H9 (cell line): ENCODE measurements around the gene DNM1. TPM values are rescaled to one million over a fixed set of nuclear protein-coding genes. Genes with fewer than 3 reads are reported as not detected.

Experiments
- DNase-seq: peaks from one replicate; pipeline ENCODE4 v3.0.0-alpha.2; 2017
- H2AFZ ChIP-seq: one replicate; pipeline ENCODE4 v1.6.1; 2013; ENCODE audit warnings: mild to moderate bottlenecking, low read length, control low read depth, moderate library complexity
- H2AK5ac ChIP-seq: 2 replicates; pipeline ENCODE4 v1.6.1; 2013; ENCODE audit warnings: low read length, control low read depth, mixed read lengths; ENCODE audit not compliant: insufficient read length
- H2BK120ac ChIP-seq: one replicate; pipeline ENCODE4 v1.6.1; 2013; ENCODE audit warnings: low read depth, mild to moderate bottlenecking, low read length, control low read depth, inconsistent platforms; ENCODE audit not compliant: poor library complexity, severe bottlenecking
- H2BK12ac ChIP-seq: 2 replicates; pipeline ENCODE4 v1.6.1; 2013; ENCODE audit warnings: low read length, control low read depth, mixed read lengths, low read depth; ENCODE audit not compliant: insufficient read length
- H2BK15ac ChIP-seq: 2 replicates; pipeline ENCODE4 v1.6.1; 2013; ENCODE audit warnings: low read depth, low read length, control low read depth
- H2BK20ac ChIP-seq: one replicate; pipeline ENCODE4 v1.6.1; 2013; ENCODE audit warnings: low read depth, mild to moderate bottlenecking, low read length, control low read depth, inconsistent platforms; ENCODE audit not compliant: poor library complexity, severe bottlenecking
- H2BK5ac ChIP-seq: 2 replicates; pipeline ENCODE4 v1.6.1; 2013; ENCODE audit warnings: low read length, control low read depth, mixed read lengths; ENCODE audit not compliant: insufficient read length
- H3K14ac ChIP-seq: 2 replicates; pipeline ENCODE4 v1.6.1; 2013; ENCODE audit warnings: low read length, control low read depth; ENCODE audit not compliant: insufficient read depth
- H3K18ac ChIP-seq: 2 replicates; pipeline ENCODE4 v1.6.1; 2013; ENCODE audit warnings: low read depth, mild to moderate bottlenecking, mixed read lengths, low read length, control low read depth; ENCODE audit not compliant: insufficient read length
- H3K23ac ChIP-seq: 2 replicates; pipeline ENCODE4 v1.6.1; 2013; ENCODE audit warnings: low read length, control low read depth, mixed read lengths, low read depth; ENCODE audit not compliant: insufficient read length
- H3K23me2 ChIP-seq: 2 replicates; pipeline ENCODE4 v1.6.1; 2013; ENCODE audit warnings: low read depth, mild to moderate bottlenecking, mixed read lengths, low read length, control low read depth; ENCODE audit not compliant: insufficient read length, poor library complexity, severe bottlenecking
- H3K27ac ChIP-seq: 2 replicates; pipeline ENCODE4 v1.5.1; 2013; ENCODE audit warnings: low read length, control low read depth, mixed read lengths, low read depth; ENCODE audit not compliant: insufficient read length
- H3K27me3 ChIP-seq: 2 replicates; pipeline ENCODE4 v1.6.1; 2013; ENCODE audit warnings: low read length, control low read depth, inconsistent platforms; ENCODE audit not compliant: insufficient read depth
- H3K4ac ChIP-seq: 2 replicates; pipeline ENCODE4 v1.6.1; 2013; ENCODE audit warnings: low read depth, mild to moderate bottlenecking, control low read depth, inconsistent platforms, low read length, moderate library complexity
- H3K4me1 ChIP-seq: 2 replicates; pipeline ENCODE4 v1.6.1; 2013; ENCODE audit warnings: low read length, control low read depth, inconsistent platforms; ENCODE audit not compliant: insufficient read depth
- H3K4me2 ChIP-seq: 2 replicates; pipeline ENCODE4 v1.6.1; 2013; ENCODE audit warnings: low read length, control low read depth, mixed read lengths; ENCODE audit not compliant: insufficient read length, insufficient read depth
- H3K56ac ChIP-seq: 2 replicates; pipeline ENCODE4 v1.6.1; 2013; ENCODE audit warnings: low read depth, mild to moderate bottlenecking, mixed read lengths, low read length, control low read depth; ENCODE audit not compliant: insufficient read length
- H3K79me1 ChIP-seq: 2 replicates; pipeline ENCODE4 v1.6.1; 2013; ENCODE audit warnings: low read depth, mild to moderate bottlenecking, moderate library complexity, low read length, control low read depth, inconsistent platforms; ENCODE audit not compliant: insufficient read depth, poor library complexity, severe bottlenecking
- H3K79me2 ChIP-seq: 2 replicates; pipeline ENCODE4 v1.6.1; 2013; ENCODE audit warnings: low read length, control low read depth, inconsistent platforms; ENCODE audit not compliant: insufficient read depth
- H3K9ac ChIP-seq: 2 replicates; pipeline ENCODE4 v1.6.1; 2013; ENCODE audit warnings: low read length, control low read depth, mixed read lengths; ENCODE audit not compliant: insufficient read length; ENCODE audit errors: extremely low read depth
- H3K9me3 ChIP-seq: one replicate; pipeline ENCODE4 v1.6.1; 2013; ENCODE audit warnings: low read depth, low read length, inconsistent platforms; ENCODE audit not compliant: control insufficient read depth
- H3T11ph ChIP-seq: one replicate; pipeline ENCODE4 v1.6.1; 2013; ENCODE audit warnings: mild to moderate bottlenecking, low read length, control low read depth, inconsistent platforms
- H4K20me1 ChIP-seq: one replicate; pipeline ENCODE4 v1.6.1; 2013; ENCODE audit not compliant: control insufficient read depth, insufficient read length, insufficient read depth
- H4K5ac ChIP-seq: 2 replicates; pipeline ENCODE4 v1.6.1; 2013; ENCODE audit warnings: low read depth, mild to moderate bottlenecking, mixed read lengths, low read length, control low read depth; ENCODE audit not compliant: insufficient read length
- H4K8ac ChIP-seq: replicated peaks from 2 replicates; pipeline ENCODE4 v1.6.1; 2013; ENCODE audit warnings: low read length, control low read depth, mixed read lengths, low read depth; ENCODE audit not compliant: insufficient read length
- H4K91ac ChIP-seq: 2 replicates; pipeline ENCODE4 v1.6.1; 2013; ENCODE audit warnings: low read depth, mild to moderate bottlenecking, moderate library complexity, mixed read lengths, low read length, control low read depth; ENCODE audit not compliant: insufficient read length
- H3K27ac Mint-ChIP-seq, 3 experiments: 2 replicates in 2 of 3; 3 replicates in 1 of 3; pipeline ENCODE4 v1.8.0; 2020 to 2021; ENCODE audit warnings: mixed read lengths in 3 of 3, mild to moderate bottlenecking in 1 of 3, moderate library complexity in 1 of 3
- H3K27me3 Mint-ChIP-seq: 2 replicates; pipeline ENCODE4 v1.8.0; 2021; ENCODE audit warnings: low read depth, mild to moderate bottlenecking, moderate library complexity, mixed read lengths
- H3K36me3 Mint-ChIP-seq, 3 experiments: 2 replicates in 2 of 3; 3 replicates in 1 of 3; pipeline ENCODE4 v1.8.0; 2020 to 2021; ENCODE audit warnings: low read depth in 3 of 3, mixed read lengths in 3 of 3; ENCODE audit not compliant: insufficient read depth in 1 of 3
- H3K4me1 Mint-ChIP-seq, 2 experiments: 2 replicates each; pipeline ENCODE4 v1.8.0; 2020; ENCODE audit warnings: mixed read lengths in 2 of 2
- H3K4me3 Mint-ChIP-seq, 2 experiments: 2 replicates in 1 of 2; 3 replicates in 1 of 2; pipeline ENCODE4 v1.8.0; 2020 to 2021; ENCODE audit warnings: mild to moderate bottlenecking in 2 of 2, mixed read lengths in 2 of 2, moderate library complexity in 1 of 2
- H3K9me3 Mint-ChIP-seq, 2 experiments: 2 replicates in 1 of 2; 3 replicates in 1 of 2; pipeline ENCODE4 v1.8.0; 2020; ENCODE audit warnings: mild to moderate bottlenecking in 2 of 2, mixed read lengths in 2 of 2, moderate library complexity in 1 of 2
- WGBS: extraction: QIAGEN DNeasy Blood & Tissue Kit; methylation state at CpG from one replicate; pipeline ENCODE4 v1.1.7; 2013; ENCODE audit warnings: missing lambda C conversion rate, low lambda C conversion rate, mixed read lengths; ENCODE audit not compliant: insufficient read length; ENCODE audit errors: extremely low coverage; 5-methylcytosine and 5-hydroxymethylcytosine counted together
- total RNA-seq: library from RNA; stranded (reverse); gene quantifications from 2 replicates; pipeline ENCODE4 v1.2.1, GENCODE V29; 2021
- TF ChIP-seq, protein P1 (sequence below): fragments of 200-600 bp; sonication (generic); conservative IDR thresholded peaks from 3 replicates; pipeline ENCODE4 v1.8.0; 2021; ENCODE audit warnings: antibody characterized with exemption, mild to moderate bottlenecking

Gene DNM1
- total RNA-seq, 1 experiment from 2014 or later: 58.0 TPM

DNA sequence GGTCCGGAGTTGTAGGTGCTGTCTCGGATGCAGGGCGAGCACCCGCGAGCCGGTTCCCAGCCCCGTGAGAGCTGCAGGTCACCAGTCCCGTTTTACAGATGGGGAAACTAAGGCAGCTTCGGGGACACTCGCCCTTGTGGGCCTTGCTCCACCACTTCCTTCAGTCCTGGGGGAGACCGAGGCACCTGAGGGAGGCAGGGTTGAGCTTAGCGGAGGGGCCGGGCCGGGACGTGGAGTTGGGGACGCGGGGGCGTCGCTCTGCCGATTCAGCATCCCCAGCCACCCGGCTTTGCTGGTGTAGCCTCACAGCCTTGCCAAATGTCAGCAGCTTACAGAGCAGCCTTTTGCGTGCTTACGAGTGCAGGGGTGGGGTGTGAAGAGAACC lies 42.6 kb upstream of the DNM1 start:
- WGBS: no CpG with 5 or more reads among the region's 23 CpGs
- peaks cover 7% of the 10 kb centered on the region for H3K23me2 ChIP-seq
- H2BK5ac ChIP-seq: no peak overlapping the region
- Mint-ChIP-seq H3K9me3 (no peaks in the 10 kb centered on the region), H3K36me3 (peaks cover 5 to 30% (median 12%) of the 10 kb centered on the region in 3 experiments; a peak in 5 of 7 replicates), H3K4me3 (peak overlapping the region; percentile 76 to 82), H3K27me3 (no peaks in the 10 kb centered on the region), H3K27ac (0 out of 7 replicates have a peak overlapping the region, but pooled peaks of 1 of the 3 experiments have one; percentile 44), H3K4me1 (peaks cover 6 to 8% of the 10 kb centered on the region in 2 experiments)
- H2AFZ ChIP-seq: no peak overlapping the region
- no peak overlapping the region for H2AK5ac ChIP-seq
- H3K9ac ChIP-seq: peak overlapping the region; percentile 82
- no peak overlapping the region for H4K8ac ChIP-seq
- no peak overlapping the region for H4K5ac ChIP-seq
- no peaks in the 10 kb centered on the region for H4K20me1 ChIP-seq
- no peak overlapping the region for H2BK12ac ChIP-seq
- no peaks in the 10 kb centered on the region for H3K27me3 ChIP-seq
- no peak overlapping the region for H3K23ac ChIP-seq
- TF ChIP-seq, protein P1, sequence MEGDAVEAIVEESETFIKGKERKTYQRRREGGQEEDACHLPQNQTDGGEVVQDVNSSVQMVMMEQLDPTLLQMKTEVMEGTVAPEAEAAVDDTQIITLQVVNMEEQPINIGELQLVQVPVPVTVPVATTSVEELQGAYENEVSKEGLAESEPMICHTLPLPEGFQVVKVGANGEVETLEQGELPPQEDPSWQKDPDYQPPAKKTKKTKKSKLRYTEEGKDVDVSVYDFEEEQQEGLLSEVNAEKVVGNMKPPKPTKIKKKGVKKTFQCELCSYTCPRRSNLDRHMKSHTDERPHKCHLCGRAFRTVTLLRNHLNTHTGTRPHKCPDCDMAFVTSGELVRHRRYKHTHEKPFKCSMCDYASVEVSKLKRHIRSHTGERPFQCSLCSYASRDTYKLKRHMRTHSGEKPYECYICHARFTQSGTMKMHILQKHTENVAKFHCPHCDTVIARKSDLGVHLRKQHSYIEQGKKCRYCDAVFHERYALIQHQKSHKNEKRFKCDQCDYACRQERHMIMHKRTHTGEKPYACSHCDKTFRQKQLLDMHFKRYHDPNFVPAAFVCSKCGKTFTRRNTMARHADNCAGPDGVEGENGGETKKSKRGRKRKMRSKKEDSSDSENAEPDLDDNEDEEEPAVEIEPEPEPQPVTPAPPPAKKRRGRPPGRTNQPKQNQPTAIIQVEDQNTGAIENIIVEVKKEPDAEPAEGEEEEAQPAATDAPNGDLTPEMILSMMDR: no peak
- H3K4ac ChIP-seq: no peak overlapping the region
- no peaks in the 10 kb centered on the region for H3K79me1 ChIP-seq
- no peak overlapping the region for H3K27ac ChIP-seq
- peak overlapping the region; percentile 69 for H3K4me2 ChIP-seq
- H2BK20ac ChIP-seq: no peak overlapping the region
- H3K18ac ChIP-seq: peak overlapping the region; percentile 83
- H3K14ac ChIP-seq: peak overlapping the region; percentile 93
- H3K9me3 ChIP-seq: no peaks in the 10 kb centered on the region
- no peak overlapping the region for H2BK15ac ChIP-seq
- H3K4me1 ChIP-seq: no peaks in the 10 kb centered on the region; the same call in 1 of the 2 replicates
- H3K79me2 ChIP-seq: no peaks in the 10 kb centered on the region
- no peak overlapping the region for H3T11ph ChIP-seq
- H2BK120ac ChIP-seq: no peak overlapping the region
- H3K56ac ChIP-seq: no peak overlapping the region
- no peak overlapping the region for H4K91ac ChIP-seq
- DNase-seq: no peak
